Brain microvascular endothelial cell (primary cell): Measurements from ENCODE around the gene SPSB4.

Experiments
- DNase-seq: peaks from one replicate; pipeline ENCODE4 v3.0.0-alpha.2; 2020
- H3K27ac ChIP-seq: fragments of 250-450 bp; sonication (Bioruptor Pico); 2 replicates; pipeline ENCODE4 v1.5.1; 2020; ENCODE audit warnings: mild to moderate bottlenecking, moderate library complexity
- H3K27me3 ChIP-seq: fragments of 250-450 bp; sonication (Bioruptor Pico); replicated peaks from 2 replicates; pipeline ENCODE4 v1.5.1; 2020; ENCODE audit warnings: mild to moderate bottlenecking
- H3K36me3 ChIP-seq: fragments of 250-450 bp; sonication (Bioruptor Pico); replicated peaks from 2 replicates; pipeline ENCODE4 v1.5.1; 2020; ENCODE audit warnings: mild to moderate bottlenecking
- H3K4me3 ChIP-seq: 2 replicates; pipeline ENCODE4 v1.5.1; 2011; ENCODE audit warnings: low read depth, mild to moderate bottlenecking, control low read depth, low read length, moderate library complexity
- in situ Hi-C: cut with HindIII; loops from 2 replicates; pipeline ENCODE4 v1.10.0; 2017; ENCODE audit warnings: low sequenced_read_pairs, low pct_ligation_motif_present
- TF ChIP-seq, protein P1 (sequence below): IDR thresholded peaks from 2 replicates; pipeline ENCODE4 v1.5.1; 2011; ENCODE audit warnings: low read depth, mild to moderate bottlenecking, moderate library complexity, low read length, control low read depth, inconsistent platforms; ENCODE audit errors: missing control alignments

SPSB4 gene

DNA sequence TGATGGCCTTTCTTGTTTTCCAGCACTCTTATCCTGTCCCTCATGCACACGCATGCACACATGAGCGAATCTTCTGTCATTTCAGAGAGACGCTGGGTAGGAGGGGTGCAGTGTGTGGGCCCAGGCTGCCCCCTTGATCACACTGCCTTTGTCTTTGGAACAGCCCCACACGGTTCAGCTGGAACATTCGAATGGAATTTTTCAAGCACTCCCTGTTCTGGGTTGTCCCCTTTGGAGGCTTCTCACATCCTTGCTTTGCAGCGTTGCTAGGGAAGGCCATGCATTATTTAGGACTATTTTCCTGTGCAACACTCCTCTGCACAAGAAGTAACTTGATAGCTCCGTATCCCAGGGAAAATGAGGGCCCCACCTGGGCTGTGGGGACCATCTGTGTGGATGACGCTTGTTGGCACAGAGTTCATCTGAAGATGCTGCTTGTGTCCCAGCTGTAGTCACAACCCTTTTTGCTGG, 78.4 kb downstream of the SPSB4 start:
- Histone ChIP-seq H3K36me3 (no peaks in the 10 kb centered on the region), H3K27me3 (no peaks in the 10 kb centered on the region), H3K4me3 (no peak overlapping the region), H3K27ac (no peak overlapping the region)
- DNase-seq: no peak
- in situ Hi-C loops: no loop called here
- TF ChIP-seq, protein P1, sequence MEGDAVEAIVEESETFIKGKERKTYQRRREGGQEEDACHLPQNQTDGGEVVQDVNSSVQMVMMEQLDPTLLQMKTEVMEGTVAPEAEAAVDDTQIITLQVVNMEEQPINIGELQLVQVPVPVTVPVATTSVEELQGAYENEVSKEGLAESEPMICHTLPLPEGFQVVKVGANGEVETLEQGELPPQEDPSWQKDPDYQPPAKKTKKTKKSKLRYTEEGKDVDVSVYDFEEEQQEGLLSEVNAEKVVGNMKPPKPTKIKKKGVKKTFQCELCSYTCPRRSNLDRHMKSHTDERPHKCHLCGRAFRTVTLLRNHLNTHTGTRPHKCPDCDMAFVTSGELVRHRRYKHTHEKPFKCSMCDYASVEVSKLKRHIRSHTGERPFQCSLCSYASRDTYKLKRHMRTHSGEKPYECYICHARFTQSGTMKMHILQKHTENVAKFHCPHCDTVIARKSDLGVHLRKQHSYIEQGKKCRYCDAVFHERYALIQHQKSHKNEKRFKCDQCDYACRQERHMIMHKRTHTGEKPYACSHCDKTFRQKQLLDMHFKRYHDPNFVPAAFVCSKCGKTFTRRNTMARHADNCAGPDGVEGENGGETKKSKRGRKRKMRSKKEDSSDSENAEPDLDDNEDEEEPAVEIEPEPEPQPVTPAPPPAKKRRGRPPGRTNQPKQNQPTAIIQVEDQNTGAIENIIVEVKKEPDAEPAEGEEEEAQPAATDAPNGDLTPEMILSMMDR: no peak

DNA sequence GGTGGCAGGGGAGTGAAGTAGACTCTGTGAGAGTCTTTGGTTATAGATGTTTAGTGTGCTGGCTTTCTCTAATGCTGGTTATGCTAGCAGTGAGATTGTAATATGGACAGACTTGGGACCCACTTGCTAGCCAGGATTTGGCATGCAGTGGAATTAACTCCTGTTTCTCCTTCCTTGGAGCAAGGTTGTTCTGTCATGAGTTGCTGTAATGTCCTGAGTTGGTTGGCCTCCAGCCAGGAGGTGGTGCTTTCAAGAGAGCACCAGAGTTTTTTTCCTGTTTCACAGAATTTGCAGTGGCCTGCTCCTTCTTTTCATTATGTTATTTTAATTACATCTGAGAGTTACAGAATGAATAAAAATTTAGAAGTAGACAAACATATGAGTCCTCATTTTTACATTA, 92.4 kb downstream of the SPSB4 start:
- Histone ChIP-seq H3K4me3 (no peak overlapping the region), H3K36me3 (no peaks in the 10 kb centered on the region), H3K27ac (no peak overlapping the region), H3K27me3 (no peaks in the 10 kb centered on the region)
- TF ChIP-seq, protein P1: no peak
- in situ Hi-C loops: no loop called here
- no peak for DNase-seq

DNA sequence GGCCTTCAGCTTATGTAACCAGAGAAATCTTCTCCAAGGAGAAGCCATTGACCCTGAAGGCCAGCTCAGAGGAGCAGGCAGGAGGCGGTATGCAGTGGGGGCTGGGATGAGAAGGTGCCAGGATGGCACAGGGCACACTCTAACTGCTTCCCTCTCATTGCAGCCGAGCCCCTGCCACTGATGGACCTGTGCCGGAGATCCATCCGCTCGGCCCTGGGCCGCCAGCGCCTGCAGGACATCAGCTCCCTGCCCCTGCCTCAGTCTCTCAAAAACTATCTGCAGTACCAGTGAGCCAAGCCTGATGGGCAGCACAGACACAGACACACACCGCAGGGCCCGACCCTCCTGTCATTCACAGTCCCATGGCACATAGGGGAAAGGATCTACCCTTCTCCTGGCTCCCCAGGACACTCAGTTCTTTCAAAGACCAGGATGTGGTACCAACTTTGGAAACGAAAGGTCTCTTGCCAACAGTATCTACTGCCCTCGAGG, 95.9 kb downstream of the SPSB4 start:
- no peak overlapping the region for H3K4me3 ChIP-seq
- DNase-seq: no peak
- in situ Hi-C loops: no loop called here
- H3K27me3 ChIP-seq: no peaks in the 10 kb centered on the region
- TF ChIP-seq, protein P1: no peak
- no peaks in the 10 kb centered on the region for H3K36me3 ChIP-seq
- H3K27ac ChIP-seq: no peak overlapping the region

DNA sequence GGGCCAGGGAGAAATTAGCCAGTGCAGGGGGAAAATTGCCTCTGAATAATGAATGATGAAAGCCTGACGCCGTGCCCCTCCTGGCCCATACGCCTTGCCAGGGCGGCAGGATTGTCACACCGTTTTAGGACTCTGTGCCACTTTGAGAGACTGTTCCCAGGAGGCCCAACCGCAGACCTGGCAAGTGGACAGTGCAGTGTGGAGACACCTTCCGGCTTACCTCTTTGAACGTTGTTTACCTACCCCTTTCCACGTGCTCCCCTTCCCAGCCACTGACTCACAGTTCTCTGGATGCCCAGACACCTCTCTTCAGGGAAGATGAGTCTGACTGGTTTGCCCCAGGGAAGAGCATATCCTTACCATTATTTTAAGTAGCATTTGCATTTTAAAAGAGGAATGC, 96.5 kb downstream of the SPSB4 start:
- H3K27ac ChIP-seq: no peak overlapping the region
- no peaks in the 10 kb centered on the region for H3K27me3 ChIP-seq

DNA sequence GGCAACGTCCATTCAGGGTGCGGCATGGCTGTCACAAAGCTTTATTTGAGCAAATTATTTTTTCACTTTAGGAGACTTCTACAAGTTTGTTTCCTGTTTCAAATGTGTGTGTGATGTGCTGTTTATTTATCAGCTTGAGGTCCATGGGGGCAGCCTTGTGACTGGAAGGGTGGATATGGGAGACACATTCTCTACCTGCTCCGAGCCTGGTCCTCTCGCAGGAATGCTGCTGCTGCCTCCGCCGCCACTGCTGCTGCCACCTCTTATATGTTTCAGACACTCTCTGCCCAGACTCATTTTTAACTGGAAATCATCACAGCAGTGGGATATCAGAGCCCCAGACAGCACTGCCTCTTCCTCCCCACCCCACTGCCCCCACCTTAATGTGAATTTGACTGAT, 97.0 kb downstream of the SPSB4 start:
- no peaks in the 10 kb centered on the region for H3K36me3 ChIP-seq
- TF ChIP-seq, protein P1: no peak
- in situ Hi-C loops: no loop called here
- H3K4me3 ChIP-seq: no peak overlapping the region
- no peaks in the 10 kb centered on the region for H3K27me3 ChIP-seq
- no peak for DNase-seq
- no peak overlapping the region for H3K27ac ChIP-seq

More for the DNA sequence above, 96.5 kb downstream of the SPSB4 start:
- in situ Hi-C loops: no loop called here
- DNase-seq: no peak
- Histone ChIP-seq H3K4me3 (no peak overlapping the region), H3K36me3 (no peaks in the 10 kb centered on the region)
- TF ChIP-seq, protein P1: no peak

DNA sequence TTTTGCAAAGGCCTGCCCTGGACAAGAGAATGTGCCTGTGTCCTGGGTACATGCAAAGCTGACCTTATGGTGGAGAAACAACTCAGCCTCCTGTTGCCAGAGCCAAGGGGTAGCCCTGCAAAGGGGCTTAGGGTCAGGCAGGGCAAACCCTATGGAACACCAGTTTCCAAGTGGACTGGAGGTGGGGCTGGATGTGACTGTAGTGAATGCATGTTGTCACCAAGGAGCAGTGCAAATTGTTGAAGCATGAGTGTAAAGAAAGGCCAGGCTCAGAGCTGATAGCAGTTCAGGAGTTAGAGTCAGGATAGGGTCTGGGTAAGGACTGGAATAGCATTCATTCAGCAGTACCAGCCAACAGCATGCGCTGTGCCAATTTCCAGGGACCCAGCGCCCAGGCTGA, 97.6 kb downstream of the SPSB4 start:
- TF ChIP-seq, protein P1: no peak
- Histone ChIP-seq H3K27ac (no peak overlapping the region), H3K27me3 (no peaks in the 10 kb centered on the region), H3K4me3 (no peak overlapping the region), H3K36me3 (no peaks in the 10 kb centered on the region)
- DNase-seq: no peak
- in situ Hi-C loops: no loop called here
